Neural cell (in vitro differentiated cells): ENCODE measurements around the gene ADRA2B. TPM values are rescaled to one million over a fixed set of nuclear protein-coding genes. Genes with fewer than 3 reads are reported as not detected.

Experiments used
- H2AFZ ChIP-seq: fragments of 200-600, 300-800 bp; sonication (generic), shearing (Covaris generic); 2 replicates; pipeline ENCODE4 v1.6.0; 2014; ENCODE audit warnings: low read depth, mild to moderate bottlenecking, antibody characterized with exemption, low read length, moderate library complexity
- H3F3A ChIP-seq: fragments of 200-600 bp; shearing (Covaris generic); 2 replicates; pipeline ENCODE4 v1.6.1; 2016; ENCODE audit warnings: mild to moderate bottlenecking, moderate library complexity, mixed read lengths, antibody characterized with exemption, low read length; ENCODE audit not compliant: insufficient read depth, poor library complexity, severe bottlenecking
- H3K27ac ChIP-seq: fragments of 200-600, 300-800 bp; sonication (generic), shearing (Covaris generic); 2 replicates; pipeline ENCODE4 v1.5.1; 2014; ENCODE audit warnings: mild to moderate bottlenecking, low read length, moderate library complexity
- H3K27me3 ChIP-seq: fragments of 300-800, 200-600 bp; sonication (generic), shearing (Covaris generic); 2 replicates; pipeline ENCODE4 v1.6.0; 2014; ENCODE audit warnings: mild to moderate bottlenecking, low read depth, low read length, moderate library complexity; ENCODE audit not compliant: insufficient read depth
- H3K36me3 ChIP-seq: fragments of 300-800, 200-600 bp; sonication (generic), shearing (Covaris generic); 2 replicates; pipeline ENCODE4 v1.5.1; 2014; ENCODE audit warnings: mild to moderate bottlenecking, antibody characterized with exemption, low read length, moderate library complexity; ENCODE audit not compliant: insufficient read depth
- H3K4me2 ChIP-seq: fragments of 300-800, 200-600 bp; sonication (generic), shearing (Covaris generic); 2 replicates; pipeline ENCODE4 v1.6.0; 2014; ENCODE audit warnings: mild to moderate bottlenecking, low read length
- H3K4me3 ChIP-seq: fragments of 300-800, 200-600 bp; sonication (generic), shearing (Covaris generic); 2 replicates; pipeline ENCODE4 v1.5.1; 2014; ENCODE audit warnings: mild to moderate bottlenecking, low read length, moderate library complexity
- H3K79me2 ChIP-seq: fragments of 200-600 bp; shearing (Covaris generic); replicated peaks from 2 replicates; pipeline ENCODE4 v1.6.0; 2014; ENCODE audit warnings: mild to moderate bottlenecking, low read length, moderate library complexity; ENCODE audit not compliant: insufficient read depth
- H3K9ac ChIP-seq: fragments of 300-800, 200-600 bp; sonication (generic), shearing (Covaris generic); 2 replicates; pipeline ENCODE4 v1.6.1; 2016; ENCODE audit warnings: mild to moderate bottlenecking, low read length, mixed read lengths
- H3K9me2 ChIP-seq: fragments of 200-600 bp; shearing (Covaris generic); 2 replicates; pipeline ENCODE4 v1.6.1; 2016; ENCODE audit warnings: mild to moderate bottlenecking, low read length, mixed read lengths; ENCODE audit not compliant: insufficient read depth
- H3K9me3 ChIP-seq: fragments of 200-600, 300-800 bp; sonication (generic), shearing (Covaris generic); 2 replicates; pipeline ENCODE4 v1.6.1; 2016; ENCODE audit warnings: mild to moderate bottlenecking, mixed run types, low read length, moderate library complexity, mixed read lengths
- H4K20me1 ChIP-seq: fragments of 200-600 bp; shearing (Covaris generic); 2 replicates; pipeline ENCODE4 v1.6.1; 2016; ENCODE audit warnings: mild to moderate bottlenecking, mixed run types; ENCODE audit not compliant: insufficient read depth
- CTCF ChIP-seq: fragments of 450-650 bp; IDR thresholded peaks from 2 replicates; pipeline ENCODE4 v1.5.1; 2014; ENCODE audit warnings: antibody characterized with exemption, mild to moderate bottlenecking, moderate library complexity; ENCODE audit not compliant: poor library complexity, severe bottlenecking
- EP300 ChIP-seq: fragments of 450-650 bp; conservative IDR thresholded peaks from 2 replicates; pipeline ENCODE4 v1.6.1; 2014; ENCODE audit warnings: antibody characterized with exemption, mild to moderate bottlenecking, moderate library complexity; ENCODE audit not compliant: poor library complexity, severe bottlenecking
- EZH2 ChIP-seq: fragments of 200-600, 300-800 bp; shearing (Covaris generic), sonication (generic); IDR thresholded peaks from 2 replicates; pipeline ENCODE4 v1.6.1; 2014; ENCODE audit warnings: antibody characterized with exemption, low read length, borderline replicate concordance, mild to moderate bottlenecking; ENCODE audit not compliant: insufficient read depth, poor library complexity, severe bottlenecking
- MXI1 ChIP-seq: fragments of 450-650 bp; conservative IDR thresholded peaks from 2 replicates; pipeline ENCODE4 v1.6.1; 2014; ENCODE audit warnings: antibody characterized with exemption, mild to moderate bottlenecking; ENCODE audit not compliant: poor library complexity, severe bottlenecking
- POLR2AphosphoS5 ChIP-seq: IDR thresholded peaks from 2 replicates; pipeline ENCODE4 v1.6.1; 2012
- RAD21 ChIP-seq: fragments of 450-650 bp; conservative IDR thresholded peaks from 2 replicates; pipeline ENCODE4 v1.6.1; 2014; ENCODE audit warnings: antibody characterized with exemption, mild to moderate bottlenecking, moderate library complexity
- REST ChIP-seq: IDR thresholded peaks from 2 replicates; pipeline ENCODE4 v1.6.1; 2012; ENCODE audit warnings: borderline replicate concordance
- SMC3 ChIP-seq: fragments of 450-650 bp; conservative IDR thresholded peaks from 2 replicates; pipeline ENCODE4 v1.6.1; 2014; ENCODE audit warnings: antibody characterized with exemption, mild to moderate bottlenecking, moderate library complexity; ENCODE audit not compliant: poor library complexity
- TAF1 ChIP-seq: IDR thresholded peaks from 2 replicates; pipeline ENCODE4 v1.6.1; 2012; ENCODE audit warnings: low read depth
- polyA plus RNA-seq: library from polyadenylated mRNA; depleted of rRNA; stranded (reverse); fragments of >200 nt; gene quantifications from 2 replicates; pipeline ENCODE4 v1.2.3, GENCODE V29; 2014

The ADRA2B gene
- polyA plus RNA-seq, 1 donor from 2014 or later = not detected

- Histone ChIP-seq H3K27ac (no peak overlapping the region), H3K36me3 (no peaks in the 10 kb centered on the region), H3K4me3 (no peak overlapping the region), H2AFZ (no peak overlapping the region), H3K9me2 (no peaks in the 10 kb centered on the region), H3K4me2 (no peak overlapping the region), H3K9me3 (no peaks in the 10 kb centered on the region), H3K9ac (no peak overlapping the region), H3K27me3 (no peaks in the 10 kb centered on the region), H4K20me1 (no peaks in the 10 kb centered on the region), H3F3A (no peaks in the 10 kb centered on the region), H3K79me2 (no peaks in the 10 kb centered on the region)
- TF ChIP-seq TAF1 = no peak
- TF ChIP-seq RAD21 = no peak
- TF ChIP-seq EZH2 = no peak
- no peak for TF ChIP-seq EP300
- no peak for TF ChIP-seq POLR2AphosphoS5
- TF ChIP-seq REST = no peak
- no peak for TF ChIP-seq CTCF
- no peak for TF ChIP-seq SMC3
- no peak for TF ChIP-seq MXI1
Observed at GRCh38 chr2:96106991-96107707, 9.2 kb downstream of the ADRA2B start.

GRCh38 chr2:96105994-96106715 lies 10.2 kb downstream of the ADRA2B start:
- no peak overlapping the region for H3K9ac ChIP-seq
- no peaks in the 10 kb centered on the region for H3K27me3 ChIP-seq
- TF ChIP-seq EP300 = no peak
- no peak for TF ChIP-seq TAF1
- TF ChIP-seq EZH2 = no peak
- TF ChIP-seq RAD21 = no peak
- no peak for TF ChIP-seq SMC3
- no peak for TF ChIP-seq MXI1
- no peak for TF ChIP-seq CTCF
- no peak for TF ChIP-seq REST
- TF ChIP-seq POLR2AphosphoS5 = no peak
- H4K20me1 ChIP-seq = no peaks in the 10 kb centered on the region
- H3K9me2 ChIP-seq = no peaks in the 10 kb centered on the region
- no peak overlapping the region for H3K4me2 ChIP-seq
- H2AFZ ChIP-seq = no peak overlapping the region
- H3F3A ChIP-seq = no peaks in the 10 kb centered on the region
- no peaks in the 10 kb centered on the region for H3K36me3 ChIP-seq
- H3K4me3 ChIP-seq = no peak overlapping the region
- no peaks in the 10 kb centered on the region for H3K9me3 ChIP-seq
- H3K79me2 ChIP-seq = no peaks in the 10 kb centered on the region
- H3K27ac ChIP-seq = no peak overlapping the region
